ENCODE data around the gene DYNLRB1. TPM values are rescaled to one million over a fixed set of nuclear protein-coding genes. Genes with fewer than 3 reads are reported as not detected.
"Not testable (repeated sequence)": the region's sequence is repeated elsewhere in the genome, so short reads cannot be mapped to it uniquely, and the experiment has no call there.

DYNLRB1 gene
- polyA plus RNA-seq (ENCODE audit: insufficient read length in 3 of 3) = 100 to 1,000 TPM; 178 to 205 (median 203) TPM
- long read RNA-seq, donor 1, transcript DYNLRB1-202 (4 exons, 675 nt) = major isoform, 69 of 121 reads
- long read RNA-seq, donor 1, partial matches to known transcripts = 44 of 121 reads
- long read RNA-seq, donor 1, other reads (novel, unspliced or antisense) = 7 of 121 reads
- long read RNA-seq, donor 2, transcript DYNLRB1-202 (4 exons, 675 nt) = major isoform, 84 of 116 reads
- long read RNA-seq, donor 2, partial matches to known transcripts = 32 of 116 reads
- long read RNA-seq, donor 2, other reads (novel, unspliced or antisense) = 0 of 116 reads
- long read RNA-seq, donor 3, transcript DYNLRB1-202 (4 exons, 675 nt) = major isoform, 129 of 163 reads
- long read RNA-seq, donor 3, partial matches to known transcripts = 26 of 163 reads
- long read RNA-seq, donor 3, other reads (novel, unspliced or antisense) = 8 of 163 reads
- long read RNA-seq, donor 4, transcript DYNLRB1-202 (4 exons, 675 nt) = major isoform, 51 of 61 reads
- long read RNA-seq, donor 4, partial matches to known transcripts = 10 of 61 reads
- long read RNA-seq, donor 4, other reads (novel, unspliced or antisense) = 0 of 61 reads
- long read RNA-seq, donor 5, transcript DYNLRB1-202 (4 exons, 675 nt) = major isoform, 133 of 161 reads
- long read RNA-seq, donor 5, partial matches to known transcripts = 27 of 161 reads
- long read RNA-seq, donor 5, other reads (novel, unspliced or antisense) = 0 of 161 reads
- long read RNA-seq, donor 6, transcript DYNLRB1-202 (4 exons, 675 nt) = major isoform, 83 of 109 reads
- long read RNA-seq, donor 6, partial matches to known transcripts = 20 of 109 reads
- long read RNA-seq, donor 6, other reads (novel, unspliced or antisense) = 5 of 109 reads
- long read RNA-seq, donor 7, transcript DYNLRB1-202 (4 exons, 675 nt) = major isoform, 109 of 151 reads
- long read RNA-seq, donor 7, partial matches to known transcripts = 42 of 151 reads
- long read RNA-seq, donor 7, other reads (novel, unspliced or antisense) = 0 of 151 reads
- long read RNA-seq, donor 8, transcript DYNLRB1-202 (4 exons, 675 nt) = major isoform, 141 of 200 reads
- long read RNA-seq, donor 8, partial matches to known transcripts = 54 of 200 reads
- long read RNA-seq, donor 8, other reads (novel, unspliced or antisense) = 5 of 200 reads
- long read RNA-seq, donor 9, transcript DYNLRB1-202 (4 exons, 675 nt) = major isoform, 76 of 95 reads
- long read RNA-seq, donor 9, partial matches to known transcripts = 13 of 95 reads
- long read RNA-seq, donor 9, other reads (novel, unspliced or antisense) = 6 of 95 reads
- long read RNA-seq, donor 10, transcript DYNLRB1-202 (4 exons, 675 nt) = major isoform, 90 of 124 reads
- long read RNA-seq, donor 10, partial matches to known transcripts = 29 of 124 reads
- long read RNA-seq, donor 10, other reads (novel, unspliced or antisense) = 5 of 124 reads
- long read RNA-seq, donor 11, transcript DYNLRB1-202 (4 exons, 675 nt) = major isoform, 67 of 80 reads
- long read RNA-seq, donor 11, partial matches to known transcripts = 7 of 80 reads
- long read RNA-seq, donor 11, other reads (novel, unspliced or antisense) = 6 of 80 reads
- long read RNA-seq, donor 12, transcript DYNLRB1-202 (4 exons, 675 nt) = major isoform, 40 of 48 reads
- long read RNA-seq, donor 12, partial matches to known transcripts = 8 of 48 reads
- long read RNA-seq, donor 12, other reads (novel, unspliced or antisense) = 0 of 48 reads
- long read RNA-seq, donor 13, transcript DYNLRB1-202 (4 exons, 675 nt) = major isoform, 146 of 242 reads
- long read RNA-seq, donor 13, partial matches to known transcripts = 81 of 242 reads
- long read RNA-seq, donor 13, other reads (novel, unspliced or antisense) = 14 of 242 reads
- long read RNA-seq, donor 14, transcript DYNLRB1-202 (4 exons, 675 nt) = major isoform, 81 of 97 reads
- long read RNA-seq, donor 14, partial matches to known transcripts = 16 of 97 reads
- long read RNA-seq, donor 14, other reads (novel, unspliced or antisense) = 0 of 97 reads
- long read RNA-seq, donor 15, transcript DYNLRB1-202 (4 exons, 675 nt) = major isoform, 39 of 39 reads
- long read RNA-seq, donor 15, partial matches to known transcripts = 0 of 39 reads
- long read RNA-seq, donor 15, other reads (novel, unspliced or antisense) = 0 of 39 reads
- long read RNA-seq, donor 16, transcript DYNLRB1-202 (4 exons, 675 nt) = major isoform, 166 of 216 reads
- long read RNA-seq, donor 16, partial matches to known transcripts = 34 of 216 reads
- long read RNA-seq, donor 16, other reads (novel, unspliced or antisense) = 16 of 216 reads

- peak; percentile 94 to 98 (median 96) for DNase-seq (ENCODE audit: extremely low read depth in 1 of 11, low read depth in 9 of 11, low spot score in 4 of 11)
Measured at GRCh38 chr20:34516247-34517113, at the start of gene DYNLRB1. Gene DYNLRB1, plus strand, starts transcription at chr20:34516422. Its CDS starts 37 bp downstream, at chr20:34516459.

DNA sequence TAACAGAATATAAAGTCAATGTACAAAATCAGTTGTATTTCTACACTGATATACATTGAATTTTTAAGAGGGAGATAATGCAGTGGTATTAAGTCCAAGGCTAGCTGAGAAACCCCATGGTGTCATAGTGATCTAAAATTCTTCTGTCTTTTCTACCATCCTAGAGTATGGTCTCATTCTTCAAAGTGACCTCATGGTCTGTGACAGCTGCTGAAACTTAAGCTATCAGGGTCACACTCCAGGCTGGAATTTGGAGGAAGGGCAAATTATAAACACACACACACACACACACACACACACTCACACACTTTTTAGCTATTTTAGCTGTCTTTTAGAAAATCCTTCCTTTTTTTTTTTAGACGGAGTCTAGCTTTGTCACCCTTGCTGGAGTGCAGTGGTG lies 47.3 kb upstream of the DYNLRB1 start:
- DNase-seq (ENCODE audit: extremely low read depth in 1 of 11, low read depth in 9 of 11, low spot score in 4 of 11) = no peak

GRCh38 chr20:34472246-34472925 lies 43.8 kb upstream of the DYNLRB1 start:
- DNase-seq (ENCODE audit: extremely low read depth in 1 of 11, low read depth in 9 of 11, low spot score in 4 of 11) = no peak

DNA sequence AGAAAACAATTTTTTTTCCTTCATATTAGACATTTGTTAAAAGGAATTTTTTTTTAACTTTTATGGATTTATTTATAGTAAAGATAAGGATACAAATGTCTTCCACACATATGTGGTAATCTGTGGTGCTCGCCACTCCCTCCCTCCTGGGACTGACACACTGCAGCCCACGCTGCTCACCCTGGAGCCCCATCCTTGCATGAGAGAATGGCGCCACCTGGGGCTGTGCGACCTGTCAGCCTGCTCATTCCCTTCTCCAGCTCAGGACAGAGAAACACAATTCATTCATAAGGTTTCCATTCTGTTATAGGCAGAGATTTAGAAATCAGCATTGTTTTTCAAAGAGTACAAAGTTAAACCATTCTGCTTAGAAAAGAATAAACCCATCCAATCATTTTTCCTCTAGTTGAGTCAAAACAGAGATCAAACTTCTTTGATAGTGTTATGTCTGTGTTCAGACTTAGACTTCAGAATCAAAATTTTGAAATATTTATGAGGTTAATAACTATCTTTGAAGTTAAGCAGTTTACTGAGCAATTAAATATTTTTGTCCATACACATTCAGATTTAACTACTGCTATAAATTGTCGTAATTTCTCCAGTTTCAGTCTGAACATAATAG lies 42.8 kb upstream of the DYNLRB1 start:
- peak in 4 of 11 donors; percentile 5 to 10 (median 8) for DNase-seq (ENCODE audit: extremely low read depth in 1 of 11, low read depth in 9 of 11, low spot score in 4 of 11)

- DNase-seq (ENCODE audit: extremely low read depth in 1 of 11, low read depth in 9 of 11, low spot score in 4 of 11) = peak; percentile 4 to 34 (median 22)
Measured at GRCh38 chr20:34475979-34476736, 40.1 kb upstream of the DYNLRB1 start.

- no peak for DNase-seq (ENCODE audit: extremely low read depth in 1 of 11, low read depth in 9 of 11, low spot score in 4 of 11)
Measured at GRCh38 chr20:34479627-34480026, 36.6 kb upstream of the DYNLRB1 start.

- DNase-seq (ENCODE audit: extremely low read depth in 1 of 11, low read depth in 9 of 11, low spot score in 4 of 11) = not testable (repeated sequence)
Measured at GRCh38 chr20:34482154-34482553, 34.1 kb upstream of the DYNLRB1 start.

DNA sequence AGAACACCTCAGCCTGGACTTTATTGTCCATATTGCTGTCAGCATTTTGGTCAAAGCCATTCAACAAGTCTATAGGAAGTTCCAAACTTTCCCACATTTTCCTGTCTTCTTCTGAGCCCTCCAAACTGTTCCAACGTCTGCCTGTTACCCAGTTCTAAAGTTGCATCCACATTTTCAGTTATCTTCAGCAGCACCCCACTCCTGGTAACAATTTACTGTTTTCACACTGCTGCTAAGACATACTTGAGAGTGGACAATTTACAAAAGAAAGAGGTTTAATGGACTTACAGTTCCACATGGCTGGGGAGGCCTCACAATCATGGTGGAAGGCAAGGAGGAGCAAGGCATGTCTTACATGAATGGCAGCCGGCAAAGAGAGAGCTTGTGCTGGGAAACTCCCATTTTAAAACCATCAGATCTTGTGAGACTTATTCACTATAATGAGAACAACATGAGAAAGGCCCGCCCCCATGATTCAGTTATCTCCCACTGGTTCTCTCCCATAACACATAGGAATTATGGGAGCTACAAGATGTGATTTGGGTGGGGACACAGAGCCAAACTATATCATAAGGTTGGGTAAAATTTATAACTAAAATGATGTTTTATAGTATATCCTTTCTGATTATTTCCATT lies 32.5 kb upstream of the DYNLRB1 start:
- not testable (repeated sequence) for DNase-seq (ENCODE audit: extremely low read depth in 1 of 11, low read depth in 9 of 11, low spot score in 4 of 11)

DNA sequence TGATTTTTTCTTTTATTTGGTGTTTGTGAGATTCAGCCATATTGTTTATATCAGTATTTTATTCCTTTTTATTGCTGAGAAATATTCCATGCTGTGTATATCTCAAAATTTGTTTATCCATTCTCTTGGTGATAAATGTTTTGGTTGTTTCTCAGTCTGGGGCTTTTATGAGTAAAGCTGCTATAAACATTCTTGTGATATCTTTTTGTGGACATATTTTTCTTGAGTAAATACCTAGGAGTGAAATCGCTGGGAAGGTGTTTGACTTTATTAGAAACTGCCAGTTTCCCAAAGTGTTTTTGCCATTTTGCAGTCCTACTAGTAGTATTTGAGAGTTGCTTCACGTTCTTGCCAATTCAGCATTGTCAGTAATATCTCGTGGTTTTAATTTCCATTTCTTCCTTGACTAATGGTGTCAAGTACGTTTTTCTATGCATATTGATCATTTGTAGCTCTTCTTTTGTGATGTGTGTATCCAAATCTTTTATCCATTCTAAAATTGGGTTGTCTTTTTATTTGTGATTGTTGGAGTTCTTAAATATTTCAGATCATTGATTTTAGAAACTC lies 31.1 kb upstream of the DYNLRB1 start:
- no peak for DNase-seq (ENCODE audit: extremely low read depth in 1 of 11, low read depth in 9 of 11, low spot score in 4 of 11)

DNA sequence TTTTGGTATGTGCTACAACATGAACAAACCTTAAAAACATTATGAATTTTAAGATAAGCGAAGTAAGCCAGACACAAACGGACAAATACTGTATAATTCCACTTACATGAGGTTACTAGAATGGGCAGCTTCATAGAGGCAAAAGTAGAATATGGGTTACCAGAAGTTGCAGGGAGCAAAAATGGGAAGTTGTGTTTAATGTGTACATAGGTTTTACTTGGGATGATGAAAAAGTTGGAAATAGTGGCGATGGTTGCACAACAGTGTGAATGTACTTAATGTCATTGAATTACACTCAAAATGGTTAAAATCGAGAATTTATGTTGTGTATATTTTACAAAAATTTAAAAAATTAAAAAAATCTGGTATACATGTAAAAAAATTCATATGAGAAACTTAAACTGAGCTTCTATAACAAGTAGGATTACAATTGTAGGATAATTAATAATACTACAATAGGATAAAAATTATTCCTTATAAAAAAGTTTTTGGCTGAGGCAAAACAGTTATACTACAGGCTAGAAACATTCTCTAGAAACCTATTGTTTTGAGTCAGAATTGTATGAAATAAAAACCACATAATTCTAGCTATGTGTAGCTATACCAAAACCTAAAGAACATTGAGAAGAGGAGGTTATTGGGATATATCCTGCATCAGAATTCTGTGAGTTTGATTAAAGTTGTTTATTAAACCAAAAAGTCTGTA lies 24.8 kb upstream of the DYNLRB1 start:
- no peak for DNase-seq (ENCODE audit: extremely low read depth in 1 of 11, low read depth in 9 of 11, low spot score in 4 of 11)

GRCh38 chr20:34491932-34492509 lies 24.2 kb upstream of the DYNLRB1 start:
- no peak for DNase-seq (ENCODE audit: extremely low read depth in 1 of 11, low read depth in 9 of 11, low spot score in 4 of 11)

GRCh38 chr20:34493646-34494045 lies 22.6 kb upstream of the DYNLRB1 start:
- DNase-seq (ENCODE audit: extremely low read depth in 1 of 11, low read depth in 9 of 11, low spot score in 4 of 11) = no peak

DNA sequence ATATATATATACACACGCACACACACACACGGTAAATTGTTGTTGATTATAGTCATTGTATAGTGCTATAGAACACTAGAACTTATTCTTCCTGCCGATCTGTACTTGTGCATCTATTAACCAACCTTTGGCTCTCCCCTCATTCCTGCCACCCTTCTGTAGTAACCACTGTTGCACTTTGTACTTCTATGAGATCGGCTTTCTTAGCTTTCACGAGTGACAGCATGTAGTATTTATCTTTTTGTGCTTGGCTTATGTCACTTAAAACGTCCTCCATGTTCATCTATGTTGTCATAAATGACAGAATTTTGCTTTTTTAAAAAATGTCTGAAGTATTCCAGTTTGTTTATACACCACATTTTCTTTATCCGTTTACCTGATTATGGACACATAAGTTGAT lies 20.9 kb upstream of the DYNLRB1 start:
- DNase-seq (ENCODE audit: extremely low read depth in 1 of 11, low read depth in 9 of 11, low spot score in 4 of 11) = no peak
